Lung (tissue), 12 donors: ENCODE data around the gene SRR. TPM values are rescaled to one million over a fixed set of nuclear protein-coding genes. Genes with fewer than 3 reads are reported as not detected.

ENCODE experiments used
- ATAC-seq: fragments of 200-7000 bp; cut with Tn5 transposase; one replicate; pipeline ENCODE4 v1.9.1; 2020; ENCODE audit warnings: moderate number of reproducible peaks; ENCODE audit not compliant: insufficient read depth, low FRiP score
- DNase-seq, 3 donors: peaks; one replicate each; pipeline ENCODE4 v3.0.0-alpha.2; 2013 to 2017
- H3K27ac ChIP-seq, 2 donors: one replicate each; pipeline ENCODE4 v1.5.1; 2013; ENCODE audit warnings: mild to moderate bottlenecking in 2 of 2, moderate library complexity in 2 of 2, control low read depth in 1 of 2, inconsistent platforms in 1 of 2, low read depth in 1 of 2, low read length in 1 of 2
- H3K27me3 ChIP-seq, 3 donors: one replicate each; pipeline ENCODE4 v1.5.1; 2013; ENCODE audit warnings: low read length in 2 of 3; ENCODE audit not compliant: control insufficient read depth in 3 of 3, insufficient read depth in 3 of 3
- H3K36me3 ChIP-seq, 4 donors: one replicate each; pipeline ENCODE4 v1.5.1; 2013; ENCODE audit warnings: low read length in 4 of 4, mild to moderate bottlenecking in 1 of 4, moderate library complexity in 1 of 4; ENCODE audit not compliant: control insufficient read depth in 4 of 4, insufficient read depth in 4 of 4
- H3K4me1 ChIP-seq, 5 donors: one replicate each; pipeline ENCODE4 v1.5.1; 2013; ENCODE audit warnings: low read length in 5 of 5, mild to moderate bottlenecking in 2 of 5, moderate library complexity in 1 of 5; ENCODE audit not compliant: control insufficient read depth in 5 of 5, insufficient read depth in 5 of 5
- H3K4me3 ChIP-seq: one replicate; pipeline ENCODE4 v1.5.1; 2013; ENCODE audit warnings: mild to moderate bottlenecking, control low read depth, moderate library complexity
- H3K9ac ChIP-seq, 2 donors: one replicate each; pipeline ENCODE4 v1.5.1; 2013; ENCODE audit warnings: low read length in 2 of 2, control low read depth in 1 of 2; ENCODE audit not compliant: insufficient read depth in 1 of 2
- H3K9me3 ChIP-seq, 4 donors: one replicate each; pipeline ENCODE4 v1.5.1; 2013; ENCODE audit warnings: low read length in 3 of 4, mild to moderate bottlenecking in 1 of 4, moderate library complexity in 1 of 4; ENCODE audit not compliant: control insufficient read depth in 4 of 4, insufficient read depth in 3 of 4
- WGBS, 2 donors: extraction: QIAGEN DNeasy Blood & Tissue Kit; methylation state at CpG; one replicate each; pipeline ENCODE4 v1.1.7; 2013; 5-methylcytosine and 5-hydroxymethylcytosine counted together
- polyA plus RNA-seq, 2 donors: library from polyadenylated mRNA; stranded (reverse); fragments of 200-250 nt; gene quantifications; one replicate each; pipeline ENCODE4 v1.2.1, GENCODE V29; 2013
- total RNA-seq, 2 donors: library from RNA; depleted of rRNA in 1 of 2; stranded (reverse); fragments of >200 nt in 1 of 2; gene quantifications; one replicate each; pipeline ENCODE4 v1.2.1, GENCODE V29; 2014 to 2021
- TF ChIP-seq, protein P1 (sequence below): IDR thresholded peaks from 2 replicates; pipeline ENCODE4 v1.5.1; 2012; ENCODE audit warnings: mild to moderate bottlenecking; ENCODE audit errors: control extremely low read depth, extremely low read depth
- donor health status: control.
- donor health status: control.
- donor health status: Bipolar disorder and iron deficiency.
- donor health status: healthy.
- donor health status: DM: yes; HTN: yes; CAD: no.

The SRR gene
- total and polyA plus RNA-seq, 4 donors = 5.0 to 17.3 (median 7.8) TPM

DNA sequence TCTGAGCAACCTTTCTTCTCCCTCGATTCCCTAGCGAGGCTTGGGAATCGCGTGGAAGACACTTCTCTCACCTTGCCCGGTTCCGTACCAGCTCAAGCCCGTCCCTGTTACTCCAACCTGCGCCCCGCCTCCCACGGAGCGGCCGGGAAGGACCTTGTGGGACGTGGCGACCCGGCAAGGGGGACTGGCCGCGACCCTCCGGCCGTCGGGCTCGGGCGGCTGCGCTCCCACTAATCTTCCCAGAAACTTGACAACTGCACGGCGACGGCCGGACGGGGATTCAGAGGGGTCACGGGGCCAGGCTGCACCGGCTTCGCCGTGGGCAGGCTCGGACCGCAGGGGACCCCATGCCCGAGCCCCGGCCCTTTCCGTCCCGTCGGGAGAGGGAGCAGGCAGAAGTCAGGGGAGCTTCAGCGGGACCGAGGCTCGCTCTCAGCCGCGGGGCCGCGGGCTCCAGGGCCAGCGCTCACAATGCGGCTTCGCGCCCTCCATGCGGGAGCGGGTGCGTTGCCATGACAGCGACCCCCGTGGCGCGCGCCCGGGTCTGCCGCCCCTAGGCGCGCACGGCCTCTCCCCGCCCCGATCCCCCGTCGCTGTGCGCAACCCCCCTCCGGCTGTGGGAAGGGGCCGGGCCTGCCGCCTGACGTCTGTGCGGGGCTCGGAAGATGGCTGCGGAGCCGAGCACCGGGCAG is 33.2 kb downstream of the SRR start, which contains the start of gene SGSM2:
Gene SGSM2 (plus strand): TSS at position 650 of the 692 bp plus-strand sequence. CDS start 188 bp downstream, outside the sequence.
- peak within 1 kb of the TSS; percentile 74 for H3K4me3 ChIP-seq
- H3K36me3 ChIP-seq = peaks cover 5 to 32% (median 19%) of the 10 kb centered on the region in 4 donors
- H3K27ac ChIP-seq = peak within 1 kb of the TSS; percentile 77 to 93
- H3K9me3 ChIP-seq = no peaks in the 10 kb centered on the region
- peak; percentile 80 to 87 (median 84) for DNase-seq
- no peaks in the 10 kb centered on the region for H3K27me3 ChIP-seq
- ATAC-seq = peak; percentile 42
- peak within 1 kb of the TSS; percentile 69 to 74 for H3K9ac ChIP-seq
- 0 to 1% methylated on average over 59 to 77 of the region's 77 CpGs for WGBS, 2 donors
- H3K4me1 ChIP-seq = peaks cover 3 to 14% (median 6%) of the 10 kb centered on the region in 5 donors
- TF ChIP-seq, protein P1, sequence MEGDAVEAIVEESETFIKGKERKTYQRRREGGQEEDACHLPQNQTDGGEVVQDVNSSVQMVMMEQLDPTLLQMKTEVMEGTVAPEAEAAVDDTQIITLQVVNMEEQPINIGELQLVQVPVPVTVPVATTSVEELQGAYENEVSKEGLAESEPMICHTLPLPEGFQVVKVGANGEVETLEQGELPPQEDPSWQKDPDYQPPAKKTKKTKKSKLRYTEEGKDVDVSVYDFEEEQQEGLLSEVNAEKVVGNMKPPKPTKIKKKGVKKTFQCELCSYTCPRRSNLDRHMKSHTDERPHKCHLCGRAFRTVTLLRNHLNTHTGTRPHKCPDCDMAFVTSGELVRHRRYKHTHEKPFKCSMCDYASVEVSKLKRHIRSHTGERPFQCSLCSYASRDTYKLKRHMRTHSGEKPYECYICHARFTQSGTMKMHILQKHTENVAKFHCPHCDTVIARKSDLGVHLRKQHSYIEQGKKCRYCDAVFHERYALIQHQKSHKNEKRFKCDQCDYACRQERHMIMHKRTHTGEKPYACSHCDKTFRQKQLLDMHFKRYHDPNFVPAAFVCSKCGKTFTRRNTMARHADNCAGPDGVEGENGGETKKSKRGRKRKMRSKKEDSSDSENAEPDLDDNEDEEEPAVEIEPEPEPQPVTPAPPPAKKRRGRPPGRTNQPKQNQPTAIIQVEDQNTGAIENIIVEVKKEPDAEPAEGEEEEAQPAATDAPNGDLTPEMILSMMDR = no peak

DNA sequence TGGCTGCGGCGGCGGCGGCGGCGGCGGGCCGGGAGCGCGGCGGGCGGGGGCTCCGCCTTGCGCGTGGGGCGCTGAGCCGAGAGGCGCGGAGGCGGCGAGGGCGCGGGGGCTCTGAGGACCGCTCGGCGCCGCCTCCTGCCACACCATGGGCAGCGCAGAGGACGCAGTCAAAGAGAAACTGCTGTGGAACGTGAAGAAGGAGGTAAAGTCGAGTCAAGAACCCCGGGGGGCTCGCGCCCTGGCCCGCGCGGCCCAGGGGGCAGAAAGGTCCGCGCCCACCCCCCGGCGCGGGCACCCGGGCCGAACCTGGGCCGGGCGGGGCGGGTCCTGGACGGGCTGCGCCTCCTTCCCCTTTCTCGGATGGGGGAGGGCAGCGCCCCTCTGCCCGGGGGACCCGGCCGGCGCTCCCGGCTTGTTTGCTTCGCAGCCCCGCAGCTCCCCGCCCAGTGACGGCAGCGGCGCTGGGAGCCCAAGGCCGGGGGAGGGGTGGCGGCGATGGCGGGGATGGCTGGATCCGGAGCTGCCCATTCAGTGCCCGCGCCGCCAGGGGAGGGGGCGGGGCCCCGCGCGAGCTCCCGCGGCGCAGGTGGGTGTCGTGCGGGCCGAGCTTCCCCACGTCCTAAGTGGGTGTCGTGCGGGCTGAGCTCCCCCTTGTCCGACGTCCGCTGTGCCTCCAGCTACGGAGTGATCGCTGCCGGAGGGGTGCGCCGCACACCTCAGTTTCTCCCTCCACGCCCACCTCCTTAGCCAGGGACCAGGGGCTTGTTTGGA is 34.0 kb downstream of the SRR start:
- H3K4me3 ChIP-seq = peak overlapping the region; percentile 74
- H3K27ac ChIP-seq = peak overlapping the region; percentile 77 to 87
- H3K9me3 ChIP-seq = no peaks in the 10 kb centered on the region
- H3K4me1 ChIP-seq = peaks cover 3 to 14% (median 6%) of the 10 kb centered on the region in 5 donors
- DNase-seq = peak; percentile 51 to 67 (median 58)
- peak; percentile 29 for ATAC-seq
- no peaks in the 10 kb centered on the region for H3K27me3 ChIP-seq
- H3K9ac ChIP-seq = peak overlapping the region in 1 of 2 donors; percentile 74
- 0 to 1% methylated on average over 51 to 92 of the region's 92 CpGs for WGBS, 2 donors
- peaks cover 4 to 28% (median 15%) of the 10 kb centered on the region in 4 donors for H3K36me3 ChIP-seq
- TF ChIP-seq, protein P1 = no peak

DNA sequence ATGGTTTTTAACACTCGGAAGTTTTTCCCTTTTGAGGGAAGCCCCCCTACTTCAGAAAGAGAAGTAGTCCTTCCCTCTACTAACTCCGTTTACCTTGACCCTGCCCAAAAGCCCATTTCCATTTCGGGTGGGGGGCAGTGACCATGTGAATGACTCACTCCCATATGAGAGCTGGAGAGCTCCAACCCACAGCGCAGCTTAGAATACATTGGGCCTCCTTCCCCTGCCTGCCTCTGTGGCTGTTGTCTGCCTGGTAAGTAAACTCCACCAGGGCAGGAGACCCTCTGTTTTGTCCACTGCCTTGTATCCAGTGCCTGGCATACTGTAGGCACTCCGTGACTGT is 34.5 kb downstream of the SRR start:
- WGBS, 2 donors = 20 to 28% methylated on average over 5 of the region's 5 CpGs
- H3K4me3 ChIP-seq = peak overlapping the region; percentile 74
- ATAC-seq (no peak), DNase-seq (peak in 2 of 3 donors; percentile 21 to 26)
- no peaks in the 10 kb centered on the region for H3K27me3 ChIP-seq
- H3K36me3 ChIP-seq = peaks cover 4 to 27% (median 12%) of the 10 kb centered on the region in 4 donors
- no peaks in the 10 kb centered on the region for H3K9me3 ChIP-seq
- H3K4me1 ChIP-seq = peaks cover 3 to 14% (median 6%) of the 10 kb centered on the region in 5 donors
- H3K9ac ChIP-seq = peak overlapping the region in 1 of 2 donors; percentile 74
- H3K27ac ChIP-seq = peak overlapping the region in 1 of 2 donors; percentile 87
- TF ChIP-seq, protein P1 = no peak
